ENCODE measurements around the gene AKR1C2. TPM values are rescaled to one million over a fixed set of nuclear protein-coding genes. Genes with fewer than 3 reads are reported as not detected.
"Not testable (repeated sequence)": the region's sequence is repeated elsewhere in the genome, so short reads cannot be mapped to it uniquely, and the experiment has no call there.

Gene AKR1C2
- 10 to 100 TPM in 1 of 2 donors, 1 to 10 TPM in 1; 8.5 to 39.9 TPM for total RNA-seq

- H3K9me3 ChIP-seq; H3K27ac ChIP-seq; H3K4me3 ChIP-seq; H3K4me1 ChIP-seq; DNase-seq; H3K36me3 ChIP-seq; intact Hi-C loops (cut with DNase I); H3K9ac ChIP-seq (ENCODE audit: low read depth in 2 of 2, low read length in 2 of 2); H3K27me3 ChIP-seq: not testable (repeated sequence)
Observed at GRCh38 chr10:5003127-5004029, at the start of gene AKR1C2. TSS of gene AKR1C2 (minus strand) at chr10:5003857. CDS start at chr10:5003835, 22 bp downstream.

GRCh38 chr10:5052951-5053500 lies 49.4 kb upstream of the AKR1C2 start:
- H3K9ac ChIP-seq (ENCODE audit: low read depth in 2 of 2, low read length in 2 of 2); H3K4me3 ChIP-seq; H3K27me3 ChIP-seq; H3K27ac ChIP-seq; H3K9me3 ChIP-seq; intact Hi-C loops (cut with DNase I); H3K36me3 ChIP-seq; H3K4me1 ChIP-seq: not testable (repeated sequence)
- peak; percentile 12 for DNase-seq

GRCh38 chr10:5047912-5048628 lies 44.4 kb upstream of the AKR1C2 start:
- intact Hi-C loops (cut with DNase I), result no loop called here

GRCh38 chr10:5047055-5047454 lies 43.4 kb upstream of the AKR1C2 start:
- H3K9ac ChIP-seq (ENCODE audit: low read depth in 2 of 2, low read length in 2 of 2); H3K9me3 ChIP-seq; H3K27me3 ChIP-seq; H3K36me3 ChIP-seq; H3K4me3 ChIP-seq; H3K4me1 ChIP-seq; intact Hi-C loops (cut with DNase I); H3K27ac ChIP-seq: not testable (repeated sequence)
- peak; percentile 15 for DNase-seq

More at GRCh38 chr10:5047912-5048628, 44.4 kb upstream of the AKR1C2 start:
- no peak for DNase-seq
- no peak overlapping the region for H3K4me3 ChIP-seq
- H3K9me3 ChIP-seq, result no peaks in the 10 kb centered on the region
- TF ChIP-seq CTCF (IDR thresholded peaks at IDR 0.05), result no peak
- H3K4me1 ChIP-seq, result no peaks in the 10 kb centered on the region
- no peaks in the 10 kb centered on the region for H3K27me3 ChIP-seq
- no peaks in the 10 kb centered on the region for H3K36me3 ChIP-seq
- H3K27ac ChIP-seq, result no peak overlapping the region
- no peak overlapping the region for H3K9ac ChIP-seq (ENCODE audit: low read depth in 2 of 2, low read length in 2 of 2)

GRCh38 chr10:5046410-5046809 lies 42.8 kb upstream of the AKR1C2 start:
- Histone ChIP-seq H3K9ac (ENCODE audit: low read depth in 2 of 2, low read length in 2 of 2) (no peak overlapping the region), H3K4me1 (no peaks in the 10 kb centered on the region), H3K27me3 (no peaks in the 10 kb centered on the region), H3K4me3 (no peak overlapping the region), H3K9me3 (no peaks in the 10 kb centered on the region), H3K27ac (no peak overlapping the region), H3K36me3 (no peaks in the 10 kb centered on the region)
- intact Hi-C loops (cut with DNase I), result no loop called here
- TF ChIP-seq CTCF (IDR thresholded peaks at IDR 0.05), result no peak
- DNase-seq, result no peak

- H3K4me1 ChIP-seq, result no peaks in the 10 kb centered on the region
- DNase-seq, result peak; percentile 15
- no peak overlapping the region for H3K4me3 ChIP-seq
- intact Hi-C loops (cut with DNase I), result no loop called here
- H3K9me3 ChIP-seq, result no peaks in the 10 kb centered on the region
- H3K27me3 ChIP-seq, result no peaks in the 10 kb centered on the region
- no peak overlapping the region for H3K27ac ChIP-seq
- TF ChIP-seq CTCF (IDR thresholded peaks at IDR 0.05), result no peak
- no peaks in the 10 kb centered on the region for H3K36me3 ChIP-seq
- H3K9ac ChIP-seq (ENCODE audit: low read depth in 2 of 2, low read length in 2 of 2), result no peak overlapping the region
Observed at GRCh38 chr10:5045095-5045494, 41.4 kb upstream of the AKR1C2 start.
